GM23248 (cell line): Measurements from ENCODE around the gene GARRE1.

Experiments
- EZH2 ChIP-seq: fragments of 200-600 bp; sonication (generic); IDR thresholded peaks from 2 replicates; pipeline ENCODE4 v1.6.1; 2018; ENCODE audit warnings: antibody characterized with exemption, mild to moderate bottlenecking; ENCODE audit not compliant: insufficient read depth, poor library complexity, severe bottlenecking
- EZH2phosphoT487 ChIP-seq: fragments of 200-600 bp; sonication (generic); IDR thresholded peaks from 2 replicates; pipeline ENCODE4 v1.6.1; 2018; ENCODE audit warnings: antibody characterized with exemption, moderate library complexity, mild to moderate bottlenecking, low read depth; ENCODE audit not compliant: insufficient read depth

- TF ChIP-seq EZH2 (no peak), EZH2phosphoT487 (no peak)
Observed at GRCh38 chr19:34213283-34213682, 41.1 kb upstream of the GARRE1 start.
